ENCODE measurements around the gene GALNT13.

The GALNT13 gene

DNA sequence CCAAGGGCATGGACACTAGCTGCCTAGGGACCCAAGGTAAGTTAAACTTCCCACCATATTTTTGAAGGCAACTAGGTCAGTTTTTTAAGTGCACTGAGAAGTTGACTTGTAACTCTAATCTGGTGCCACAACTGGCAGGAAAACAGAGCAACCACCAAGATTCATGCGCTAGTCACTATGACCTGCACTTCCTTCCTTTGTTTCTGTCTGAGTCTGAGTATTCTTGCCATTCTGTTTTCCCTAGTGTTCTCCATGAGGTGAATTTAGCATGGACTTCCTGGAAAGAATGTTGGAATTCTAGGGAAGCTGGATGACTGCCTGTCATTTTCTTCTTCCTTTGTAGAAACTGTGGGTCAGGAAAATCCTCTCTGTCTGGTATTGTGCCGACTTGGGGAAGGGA is 249.0 kb downstream of the GALNT13 start:
- H3K4me1 Mint-ChIP-seq (ENCODE audit: low read depth) = no peaks in the 10 kb centered on the region
- H3K27me3 Mint-ChIP-seq = no peaks in the 10 kb centered on the region
- H3K36me3 Mint-ChIP-seq (ENCODE audit: low read depth) = no peaks in the 10 kb centered on the region
- intact Hi-C loops (cut with micrococcal nuclease) = no loop called here
- peaks cover 55% of the 10 kb centered on the region for H3K9me3 Mint-ChIP-seq
- no peak overlapping the region for H3K4me3 Mint-ChIP-seq
- H3K27ac Mint-ChIP-seq = no peak overlapping the region

GRCh38 chr2:154125891-154126290 is 254.2 kb downstream of the GALNT13 start:
- Mint-ChIP-seq H3K9me3 (peaks cover 20% of the 10 kb centered on the region), H3K4me3 (no peak overlapping the region), H3K4me1 (ENCODE audit: low read depth) (no peaks in the 10 kb centered on the region), H3K27me3 (no peaks in the 10 kb centered on the region), H3K36me3 (ENCODE audit: low read depth) (no peaks in the 10 kb centered on the region), H3K27ac (no peak overlapping the region)
- intact Hi-C loops (cut with micrococcal nuclease) = no loop called here

GRCh38 chr2:154130821-154131220 is 259.1 kb downstream of the GALNT13 start:
- Mint-ChIP-seq H3K4me1 (ENCODE audit: low read depth) (no peaks in the 10 kb centered on the region), H3K27ac (no peak overlapping the region), H3K9me3 (peaks cover 17% of the 10 kb centered on the region), H3K27me3 (no peaks in the 10 kb centered on the region), H3K36me3 (ENCODE audit: low read depth) (no peaks in the 10 kb centered on the region), H3K4me3 (no peak overlapping the region)
- intact Hi-C loops (cut with micrococcal nuclease) = no loop called here

- no peaks in the 10 kb centered on the region for H3K36me3 Mint-ChIP-seq (ENCODE audit: low read depth)
- H3K4me1 Mint-ChIP-seq (ENCODE audit: low read depth) = no peaks in the 10 kb centered on the region
- H3K27ac Mint-ChIP-seq = no peak overlapping the region
- H3K9me3 Mint-ChIP-seq = peaks cover 17% of the 10 kb centered on the region
- no peak overlapping the region for H3K4me3 Mint-ChIP-seq
- intact Hi-C loops (cut with micrococcal nuclease) = no loop called here
- no peaks in the 10 kb centered on the region for H3K27me3 Mint-ChIP-seq
These were observed 261.1 kb downstream of the GALNT13 start for GRCh38 chr2:154132827-154133226.

DNA sequence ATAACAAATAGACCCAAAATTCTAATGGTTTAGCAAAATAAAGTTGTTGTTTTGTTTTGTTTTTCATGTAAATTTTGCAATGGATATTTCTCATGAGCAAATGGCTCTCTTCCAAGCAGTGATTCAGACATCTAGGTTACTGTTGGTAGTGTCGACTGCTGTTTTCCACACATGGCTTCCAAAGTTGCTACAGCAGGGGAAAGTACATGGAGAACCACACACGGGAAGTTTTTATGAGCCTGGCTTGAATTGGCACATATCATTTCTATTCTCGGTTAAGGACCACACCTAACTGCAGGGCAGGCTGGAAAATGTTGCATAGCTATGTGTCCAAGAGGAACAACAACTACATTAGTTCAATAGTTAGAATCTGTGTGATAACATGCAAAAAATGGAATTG is 262.1 kb downstream of the GALNT13 start:
- intact Hi-C loops (cut with micrococcal nuclease) = no loop called here
- H3K27ac Mint-ChIP-seq = no peak overlapping the region
- H3K9me3 Mint-ChIP-seq = peaks cover 17% of the 10 kb centered on the region
- H3K27me3 Mint-ChIP-seq = no peaks in the 10 kb centered on the region
- H3K36me3 Mint-ChIP-seq (ENCODE audit: low read depth) = no peaks in the 10 kb centered on the region
- no peak overlapping the region for H3K4me3 Mint-ChIP-seq
- no peaks in the 10 kb centered on the region for H3K4me1 Mint-ChIP-seq (ENCODE audit: low read depth)

DNA sequence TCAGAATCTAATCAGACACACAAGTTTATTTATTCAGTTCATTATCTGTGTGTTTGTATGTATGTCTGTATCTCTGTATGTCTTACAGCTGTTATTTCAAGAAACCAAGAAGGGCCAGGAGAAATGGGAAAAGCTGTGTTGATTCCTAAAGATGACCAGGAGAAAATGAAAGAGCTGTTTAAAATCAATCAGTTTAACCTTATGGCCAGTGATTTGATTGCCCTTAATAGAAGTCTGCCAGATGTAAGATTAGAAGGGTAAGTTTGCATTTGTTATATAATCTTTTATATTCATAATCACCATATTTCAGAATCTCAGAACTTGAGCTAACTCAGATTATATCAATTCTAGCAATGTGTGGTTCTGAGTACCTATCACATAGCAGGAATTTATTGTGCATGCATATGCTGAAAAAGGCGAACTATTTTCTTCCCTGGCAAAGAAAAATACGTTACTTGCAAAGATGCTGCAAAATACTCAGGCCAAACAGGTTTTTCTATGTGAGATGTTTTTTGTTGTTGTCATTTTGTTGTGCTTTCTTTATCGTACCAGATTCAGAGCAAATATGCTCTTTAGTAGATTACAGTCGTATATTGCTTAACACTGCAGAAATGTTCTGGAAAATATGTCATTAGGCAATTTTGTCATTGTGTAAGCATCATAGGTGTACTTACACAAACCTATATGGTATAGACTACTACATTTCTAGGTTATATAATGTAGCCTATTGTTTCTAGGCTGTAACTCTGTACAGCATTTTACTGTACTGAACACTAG is 268.7 kb downstream of the GALNT13 start:
- intact Hi-C loops (cut with micrococcal nuclease) = no loop called here
- no peaks in the 10 kb centered on the region for H3K4me1 Mint-ChIP-seq (ENCODE audit: low read depth)

GRCh38 chr2:154142480-154142879 is 270.8 kb downstream of the GALNT13 start:
- Mint-ChIP-seq H3K36me3 (ENCODE audit: low read depth) (no peaks in the 10 kb centered on the region), H3K27ac (no peak overlapping the region), H3K9me3 (no peaks in the 10 kb centered on the region), H3K27me3 (no peaks in the 10 kb centered on the region), H3K4me1 (ENCODE audit: low read depth) (peaks cover 5% of the 10 kb centered on the region), H3K4me3 (no peak overlapping the region)
- intact Hi-C loops (cut with micrococcal nuclease) = no loop called here

More for the DNA sequence above, 268.7 kb downstream of the GALNT13 start:
- Mint-ChIP-seq H3K9me3 (no peaks in the 10 kb centered on the region), H3K27me3 (no peaks in the 10 kb centered on the region), H3K4me3 (no peak overlapping the region), H3K36me3 (ENCODE audit: low read depth) (no peaks in the 10 kb centered on the region), H3K27ac (no peak overlapping the region)

DNA sequence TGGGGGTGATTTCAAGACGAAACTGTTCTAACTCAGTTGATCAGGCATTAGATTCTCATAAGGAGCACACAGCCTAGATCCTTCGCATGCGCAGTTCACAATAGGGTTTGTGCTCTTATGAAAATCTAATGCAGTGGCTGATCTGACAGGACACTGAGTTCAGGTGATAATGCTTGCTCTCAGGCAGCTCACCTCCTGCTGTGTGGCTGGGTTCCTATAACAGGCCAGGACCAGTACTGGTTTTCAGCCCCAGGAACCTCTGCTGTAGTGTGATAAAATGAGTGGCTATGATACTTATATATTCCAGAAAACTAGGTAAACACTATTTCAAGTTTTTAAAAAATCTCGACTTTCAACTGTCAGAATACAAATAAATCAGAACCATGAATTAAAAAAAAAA is 271.4 kb downstream of the GALNT13 start:
- Mint-ChIP-seq H3K4me1 (ENCODE audit: low read depth) (peaks cover 5% of the 10 kb centered on the region), H3K27ac (no peak overlapping the region), H3K27me3 (no peaks in the 10 kb centered on the region), H3K4me3 (no peak overlapping the region), H3K36me3 (ENCODE audit: low read depth) (no peaks in the 10 kb centered on the region), H3K9me3 (no peaks in the 10 kb centered on the region)
- intact Hi-C loops (cut with micrococcal nuclease) = no loop called here

DNA sequence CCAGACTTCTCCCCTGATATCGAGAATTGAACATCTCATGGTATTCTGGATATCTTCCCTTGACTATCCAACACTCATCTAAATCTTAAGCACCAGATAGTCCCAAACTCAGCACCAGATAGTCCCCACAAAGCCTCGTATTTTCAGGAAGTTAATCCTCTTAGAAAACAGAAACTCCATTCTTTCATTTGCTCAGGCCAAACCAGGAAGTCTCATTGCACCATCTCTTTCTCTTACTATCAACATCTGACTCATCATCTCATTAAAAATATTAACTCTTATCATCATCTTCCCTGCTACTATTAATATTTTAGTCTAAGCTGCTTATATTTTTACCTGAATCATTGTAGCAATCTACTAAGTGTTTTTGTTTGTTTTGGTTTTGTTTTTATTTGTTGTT is 286.4 kb downstream of the GALNT13 start:
- Mint-ChIP-seq H3K9me3 (peaks cover 32% of the 10 kb centered on the region), H3K27me3 (no peaks in the 10 kb centered on the region), H3K36me3 (ENCODE audit: low read depth) (no peaks in the 10 kb centered on the region), H3K4me3 (no peak overlapping the region), H3K4me1 (ENCODE audit: low read depth) (no peaks in the 10 kb centered on the region), H3K27ac (no peak overlapping the region)
- intact Hi-C loops (cut with micrococcal nuclease) = no loop called here

DNA sequence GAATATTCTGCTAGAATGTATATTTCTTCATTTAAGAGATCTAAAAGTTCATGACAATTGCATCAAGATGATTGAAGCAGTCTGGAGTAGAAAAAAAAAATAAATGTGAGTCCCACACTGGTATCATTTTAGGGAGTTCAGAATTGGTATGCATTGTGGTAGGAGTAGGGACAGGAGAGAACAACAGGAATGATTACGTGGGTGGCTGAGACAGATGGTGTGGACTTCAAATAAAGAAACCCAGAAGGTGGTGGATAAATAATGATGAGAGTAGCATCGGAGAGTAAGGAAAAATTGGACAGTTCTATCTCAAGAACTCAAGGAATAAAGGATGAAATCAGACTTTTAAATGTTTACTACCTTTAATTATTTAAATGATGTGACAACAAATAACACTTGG is 289.6 kb downstream of the GALNT13 start:
- intact Hi-C loops (cut with micrococcal nuclease) = no loop called here
- no peaks in the 10 kb centered on the region for H3K4me1 Mint-ChIP-seq (ENCODE audit: low read depth)
- no peaks in the 10 kb centered on the region for H3K36me3 Mint-ChIP-seq (ENCODE audit: low read depth)
- H3K9me3 Mint-ChIP-seq = peaks cover 31% of the 10 kb centered on the region
- no peaks in the 10 kb centered on the region for H3K27me3 Mint-ChIP-seq
- H3K27ac Mint-ChIP-seq = no peak overlapping the region
- no peak overlapping the region for H3K4me3 Mint-ChIP-seq

GRCh38 chr2:154170400-154170799 is 298.7 kb downstream of the GALNT13 start:
- Mint-ChIP-seq H3K27ac (no peak overlapping the region), H3K4me3 (no peak overlapping the region), H3K36me3 (ENCODE audit: low read depth) (no peaks in the 10 kb centered on the region), H3K4me1 (ENCODE audit: low read depth) (no peaks in the 10 kb centered on the region), H3K9me3 (peaks cover 8% of the 10 kb centered on the region), H3K27me3 (no peaks in the 10 kb centered on the region)
- intact Hi-C loops (cut with micrococcal nuclease) = no loop called here

DNA sequence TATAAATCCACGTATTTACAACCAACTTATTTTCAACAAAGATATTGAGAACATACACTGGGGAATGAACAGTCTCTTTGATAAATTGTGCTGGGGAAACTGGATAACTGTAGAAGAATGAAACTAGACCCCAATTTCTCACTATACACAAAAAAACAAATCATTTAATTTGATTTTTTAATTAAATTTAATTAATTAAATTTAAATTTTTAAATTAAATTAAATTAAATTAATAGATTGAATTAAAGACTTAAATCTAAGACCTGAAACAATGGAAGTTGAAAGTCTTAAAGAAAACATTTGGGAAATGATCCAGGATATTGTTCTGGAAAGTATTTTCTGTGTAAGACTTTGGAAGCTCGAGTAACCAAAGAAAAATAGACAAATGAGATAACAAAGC is 301.4 kb downstream of the GALNT13 start:
- Mint-ChIP-seq H3K36me3 (ENCODE audit: low read depth) (no peaks in the 10 kb centered on the region), H3K27me3 (no peaks in the 10 kb centered on the region), H3K27ac (no peak overlapping the region), H3K9me3 (peaks cover 8% of the 10 kb centered on the region), H3K4me3 (no peak overlapping the region), H3K4me1 (ENCODE audit: low read depth) (no peaks in the 10 kb centered on the region)
- intact Hi-C loops (cut with micrococcal nuclease) = no loop called here

DNA sequence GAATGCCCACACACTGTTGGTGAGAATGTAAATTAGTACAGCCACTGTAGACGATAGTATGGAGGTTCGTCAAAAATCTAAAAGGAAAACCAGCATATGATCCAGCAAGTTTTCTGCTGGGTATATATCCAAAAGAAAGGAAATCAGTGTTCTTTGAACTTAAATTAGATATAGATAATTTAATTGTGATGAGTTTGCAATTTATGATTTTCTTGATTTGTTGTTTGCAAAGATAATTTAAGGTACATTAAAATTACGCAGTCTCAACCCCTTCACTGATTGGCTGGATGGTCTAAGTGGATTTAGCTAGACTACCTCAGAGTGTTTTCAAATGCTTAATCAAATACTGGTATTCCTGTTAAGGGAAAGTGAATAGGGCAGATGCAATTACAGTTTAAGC is 302.2 kb downstream of the GALNT13 start:
- H3K27ac Mint-ChIP-seq = no peak overlapping the region
- intact Hi-C loops (cut with micrococcal nuclease) = no loop called here

GRCh38 chr2:154182008-154182407 is 310.3 kb downstream of the GALNT13 start:
- Mint-ChIP-seq H3K9me3 (peaks cover 18% of the 10 kb centered on the region), H3K27me3 (no peaks in the 10 kb centered on the region), H3K27ac (no peak overlapping the region), H3K4me1 (ENCODE audit: low read depth) (no peaks in the 10 kb centered on the region), H3K4me3 (no peak overlapping the region), H3K36me3 (ENCODE audit: low read depth) (no peaks in the 10 kb centered on the region)
- intact Hi-C loops (cut with micrococcal nuclease) = no loop called here

More for the DNA sequence above, 302.2 kb downstream of the GALNT13 start:
- H3K9me3 Mint-ChIP-seq = peaks cover 3% of the 10 kb centered on the region
- no peaks in the 10 kb centered on the region for H3K36me3 Mint-ChIP-seq (ENCODE audit: low read depth)
- H3K4me1 Mint-ChIP-seq (ENCODE audit: low read depth) = no peaks in the 10 kb centered on the region
- H3K4me3 Mint-ChIP-seq = no peak overlapping the region
- no peaks in the 10 kb centered on the region for H3K27me3 Mint-ChIP-seq

- Mint-ChIP-seq H3K9me3 (peaks cover 36% of the 10 kb centered on the region), H3K4me1 (ENCODE audit: low read depth) (no peaks in the 10 kb centered on the region)
These were observed 316.2 kb downstream of the GALNT13 start for GRCh38 chr2:154187948-154188347.

More at GRCh38 chr2:154187948-154188347, 316.2 kb downstream of the GALNT13 start:
- intact Hi-C loops (cut with micrococcal nuclease) = no loop called here
- Mint-ChIP-seq H3K4me3 (no peak overlapping the region), H3K27ac (no peak overlapping the region), H3K27me3 (no peaks in the 10 kb centered on the region), H3K36me3 (ENCODE audit: low read depth) (no peaks in the 10 kb centered on the region)

Measured in dendritic cell treated with granulocyte-macrophage colony-stimulating factor and Interleukin-4, amounts not matched to agents 40 ng/mL and 50 ng/mL, for 4 days (primary cell).